PC-3 (cell line): Measurements from ENCODE around the gene TACR2.

ENCODE experiments used
- CTCF ChIP-seq: fragments of 300-600 bp; sonication (generic); conservative IDR thresholded peaks from 2 replicates; pipeline ENCODE4 v1.5.1; 2017; ENCODE audit warnings: antibody characterized with exemption, low read depth, mild to moderate bottlenecking, low read length
- EZH2 ChIP-seq: fragments of 300-600 bp; sonication (generic); IDR thresholded peaks from one replicate; pipeline ENCODE4 v1.6.1; 2017; ENCODE audit warnings: antibody characterized with exemption, mild to moderate bottlenecking, low read length; ENCODE audit not compliant: unreplicated experiment

GRCh38 chr10:69464401-69464800, 47.7 kb upstream of the TACR2 start:
- TF ChIP-seq CTCF, result no peak
- no peak for TF ChIP-seq EZH2
